Prostate gland (tissue), 1 donor: ENCODE data around the gene IGSF11.

ENCODE experiments used
- POLR2A ChIP-seq: fragments of 450-650 bp; IDR thresholded peaks from one replicate; pipeline ENCODE4 v1.6.1; 2016; ENCODE audit warnings: antibody characterized with exemption, mild to moderate bottlenecking
- POLR2AphosphoS5 ChIP-seq: sonication (generic); formaldehyde crosslinking; IDR thresholded peaks from one replicate; pipeline ENCODE4 v1.6.1; 2017; ENCODE audit warnings: antibody characterized with exemption

GRCh38 chr3:118968111-118968510 lies 66.5 kb downstream of the IGSF11 start:
- TF ChIP-seq POLR2AphosphoS5 (no peak), POLR2A (no peak)
